ENCODE measurements around the gene DBN1. TPM values are rescaled to one million over a fixed set of nuclear protein-coding genes. Genes with fewer than 3 reads are reported as not detected.

DBN1 gene
- total and polyA plus RNA-seq, 9 of the 15 experiments (the other 6 are each of a cell fraction or from before 2014, with no cell fraction given), result 0.25 to 87.2 (median 27.9) TPM

DNA sequence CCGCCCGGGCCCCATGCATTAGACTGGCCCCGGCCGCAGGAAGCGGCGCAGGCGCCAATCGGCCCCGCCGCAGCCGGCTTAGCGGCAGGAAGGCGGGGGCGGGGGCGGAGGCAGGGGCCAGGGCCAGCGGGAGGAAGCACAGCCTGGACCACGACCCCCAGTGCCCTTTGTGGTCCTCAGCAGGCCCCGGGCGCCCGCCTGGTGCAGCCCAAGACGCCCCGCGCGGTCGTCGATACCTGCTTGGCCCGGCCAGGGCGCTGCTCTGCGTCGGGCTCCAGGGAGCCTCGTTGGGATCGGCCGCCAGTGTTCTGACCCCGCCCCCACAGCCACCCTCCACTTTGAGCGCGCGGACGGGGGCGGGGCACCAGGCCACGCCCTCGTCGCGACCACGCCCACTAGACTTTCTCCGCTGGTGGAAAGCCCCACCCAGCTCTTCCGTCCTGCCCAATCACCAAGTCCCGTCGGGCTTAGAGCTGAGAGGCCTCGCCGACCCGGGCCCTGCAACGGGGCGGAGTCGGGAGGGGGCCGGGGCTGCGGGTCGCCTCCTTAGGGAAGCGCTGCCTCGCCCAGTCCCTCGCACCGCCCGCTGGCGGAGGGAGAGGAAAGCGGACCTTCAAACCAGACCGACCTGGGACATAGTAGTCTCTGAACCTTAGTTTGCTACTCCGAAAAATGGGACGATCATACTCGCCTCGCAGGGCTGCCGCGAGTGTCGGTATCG is 24.0 kb upstream of the DBN1 start, which contains the start of gene PDLIM7 (continued):
- TF ChIP-seq, protein P1, sequence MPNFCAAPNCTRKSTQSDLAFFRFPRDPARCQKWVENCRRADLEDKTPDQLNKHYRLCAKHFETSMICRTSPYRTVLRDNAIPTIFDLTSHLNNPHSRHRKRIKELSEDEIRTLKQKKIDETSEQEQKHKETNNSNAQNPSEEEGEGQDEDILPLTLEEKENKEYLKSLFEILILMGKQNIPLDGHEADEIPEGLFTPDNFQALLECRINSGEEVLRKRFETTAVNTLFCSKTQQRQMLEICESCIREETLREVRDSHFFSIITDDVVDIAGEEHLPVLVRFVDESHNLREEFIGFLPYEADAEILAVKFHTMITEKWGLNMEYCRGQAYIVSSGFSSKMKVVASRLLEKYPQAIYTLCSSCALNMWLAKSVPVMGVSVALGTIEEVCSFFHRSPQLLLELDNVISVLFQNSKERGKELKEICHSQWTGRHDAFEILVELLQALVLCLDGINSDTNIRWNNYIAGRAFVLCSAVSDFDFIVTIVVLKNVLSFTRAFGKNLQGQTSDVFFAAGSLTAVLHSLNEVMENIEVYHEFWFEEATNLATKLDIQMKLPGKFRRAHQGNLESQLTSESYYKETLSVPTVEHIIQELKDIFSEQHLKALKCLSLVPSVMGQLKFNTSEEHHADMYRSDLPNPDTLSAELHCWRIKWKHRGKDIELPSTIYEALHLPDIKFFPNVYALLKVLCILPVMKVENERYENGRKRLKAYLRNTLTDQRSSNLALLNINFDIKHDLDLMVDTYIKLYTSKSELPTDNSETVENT (CRISPR knock-in tag; IDR thresholded peaks at IDR 0.05), result peak; percentile 28
- TF ChIP-seq GABPB1 (CRISPR knock-in tag; IDR thresholded peaks at IDR 0.05), result peak; percentile 69; the same call in 1 of the 2 replicates
- no peak for TF ChIP-seq BRCA1 (IDR thresholded peaks at IDR 0.05)
- TF ChIP-seq BRCA1 (CRISPR knock-in tag; IDR thresholded peaks at IDR 0.05), result no peak
- TF ChIP-seq ZFP36 (IDR thresholded peaks at IDR 0.05; ENCODE audit: low read depth, low read length, partially characterized antibody), result peak; percentile 39
- 0 out of 2 replicates have a peak, but pooled peaks have one; percentile 11 for TF ChIP-seq ZNF263 (CRISPR knock-in tag; IDR thresholded peaks at IDR 0.05; ENCODE audit: borderline replicate concordance)
- TF ChIP-seq, protein P2, sequence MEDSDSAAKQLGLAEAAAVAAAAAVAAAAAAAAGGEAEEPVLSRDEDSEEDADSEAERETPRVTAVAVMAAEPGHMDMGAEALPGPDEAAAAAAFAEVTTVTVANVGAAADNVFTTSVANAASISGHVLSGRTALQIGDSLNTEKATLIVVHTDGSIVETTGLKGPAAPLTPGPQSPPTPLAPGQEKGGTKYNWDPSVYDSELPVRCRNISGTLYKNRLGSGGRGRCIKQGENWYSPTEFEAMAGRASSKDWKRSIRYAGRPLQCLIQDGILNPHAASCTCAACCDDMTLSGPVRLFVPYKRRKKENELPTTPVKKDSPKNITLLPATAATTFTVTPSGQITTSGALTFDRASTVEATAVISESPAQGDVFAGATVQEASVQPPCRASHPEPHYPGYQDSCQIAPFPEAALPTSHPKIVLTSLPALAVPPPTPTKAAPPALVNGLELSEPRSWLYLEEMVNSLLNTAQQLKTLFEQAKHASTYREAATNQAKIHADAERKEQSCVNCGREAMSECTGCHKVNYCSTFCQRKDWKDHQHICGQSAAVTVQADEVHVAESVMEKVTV (CRISPR knock-in tag; IDR thresholded peaks at IDR 0.05), result no peak
- TF ChIP-seq CXXC5 (CRISPR knock-in tag; IDR thresholded peaks at IDR 0.05), result peak; percentile 71
- TF ChIP-seq BCOR (IDR thresholded peaks at IDR 0.05), result peak; percentile 100
- TF ChIP-seq, protein P3, sequence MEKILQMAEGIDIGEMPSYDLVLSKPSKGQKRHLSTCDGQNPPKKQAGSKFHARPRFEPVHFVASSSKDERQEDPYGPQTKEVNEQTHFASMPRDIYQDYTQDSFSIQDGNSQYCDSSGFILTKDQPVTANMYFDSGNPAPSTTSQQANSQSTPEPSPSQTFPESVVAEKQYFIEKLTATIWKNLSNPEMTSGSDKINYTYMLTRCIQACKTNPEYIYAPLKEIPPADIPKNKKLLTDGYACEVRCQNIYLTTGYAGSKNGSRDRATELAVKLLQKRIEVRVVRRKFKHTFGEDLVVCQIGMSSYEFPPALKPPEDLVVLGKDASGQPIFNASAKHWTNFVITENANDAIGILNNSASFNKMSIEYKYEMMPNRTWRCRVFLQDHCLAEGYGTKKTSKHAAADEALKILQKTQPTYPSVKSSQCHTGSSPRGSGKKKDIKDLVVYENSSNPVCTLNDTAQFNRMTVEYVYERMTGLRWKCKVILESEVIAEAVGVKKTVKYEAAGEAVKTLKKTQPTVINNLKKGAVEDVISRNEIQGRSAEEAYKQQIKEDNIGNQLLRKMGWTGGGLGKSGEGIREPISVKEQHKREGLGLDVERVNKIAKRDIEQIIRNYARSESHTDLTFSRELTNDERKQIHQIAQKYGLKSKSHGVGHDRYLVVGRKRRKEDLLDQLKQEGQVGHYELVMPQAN (IDR thresholded peaks at IDR 0.05; ENCODE audit: borderline replicate concordance), result peak; percentile 23; the same call in 1 of the 2 replicates
- TF ChIP-seq LCOR (CRISPR knock-in tag; IDR thresholded peaks at IDR 0.05), result peak; percentile 64; the same call in 1 of the 2 replicates
- TF ChIP-seq ATF7 (IDR thresholded peaks at IDR 0.05), result peak; percentile 74
- TF ChIP-seq, protein P4, sequence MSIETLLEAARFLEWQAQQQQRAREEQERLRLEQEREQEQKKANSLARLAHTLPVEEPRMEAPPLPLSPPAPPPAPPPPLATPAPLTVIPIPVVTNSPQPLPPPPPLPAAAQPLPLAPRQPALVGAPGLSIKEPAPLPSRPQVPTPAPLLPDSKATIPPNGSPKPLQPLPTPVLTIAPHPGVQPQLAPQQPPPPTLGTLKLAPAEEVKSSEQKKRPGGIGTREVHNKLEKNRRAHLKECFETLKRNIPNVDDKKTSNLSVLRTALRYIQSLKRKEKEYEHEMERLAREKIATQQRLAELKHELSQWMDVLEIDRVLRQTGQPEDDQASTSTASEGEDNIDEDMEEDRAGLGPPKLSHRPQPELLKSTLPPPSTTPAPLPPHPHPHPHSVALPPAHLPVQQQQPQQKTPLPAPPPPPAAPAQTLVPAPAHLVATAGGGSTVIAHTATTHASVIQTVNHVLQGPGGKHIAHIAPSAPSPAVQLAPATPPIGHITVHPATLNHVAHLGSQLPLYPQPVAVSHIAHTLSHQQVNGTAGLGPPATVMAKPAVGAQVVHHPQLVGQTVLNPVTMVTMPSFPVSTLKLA (conservative IDR thresholded peaks at IDR 0.05), result peak; percentile 22 to 41
- peak; percentile 33 for TF ChIP-seq CREB1 (IDR thresholded peaks at IDR 0.05)
- TF ChIP-seq CREB1 (CRISPR knock-in tag; IDR thresholded peaks at IDR 0.05), result peak; percentile 43; the same call in 1 of the 2 replicates
- TF ChIP-seq PYGO2 (tag; IDR thresholded peaks at IDR 0.05), result 0 out of 2 replicates have a peak, but pooled peaks have one; percentile 17
- TF ChIP-seq, protein P5, sequence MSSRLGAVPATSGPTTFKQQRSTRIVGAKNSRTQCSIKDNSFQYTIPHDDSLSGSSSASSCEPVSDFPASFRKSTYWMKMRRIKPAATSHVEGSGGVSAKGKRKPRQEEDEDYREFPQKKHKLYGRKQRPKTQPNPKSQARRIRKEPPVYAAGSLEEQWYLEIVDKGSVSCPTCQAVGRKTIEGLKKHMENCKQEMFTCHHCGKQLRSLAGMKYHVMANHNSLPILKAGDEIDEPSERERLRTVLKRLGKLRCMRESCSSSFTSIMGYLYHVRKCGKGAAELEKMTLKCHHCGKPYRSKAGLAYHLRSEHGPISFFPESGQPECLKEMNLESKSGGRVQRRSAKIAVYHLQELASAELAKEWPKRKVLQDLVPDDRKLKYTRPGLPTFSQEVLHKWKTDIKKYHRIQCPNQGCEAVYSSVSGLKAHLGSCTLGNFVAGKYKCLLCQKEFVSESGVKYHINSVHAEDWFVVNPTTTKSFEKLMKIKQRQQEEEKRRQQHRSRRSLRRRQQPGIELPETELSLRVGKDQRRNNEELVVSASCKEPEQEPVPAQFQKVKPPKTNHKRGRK (tag; IDR thresholded peaks at IDR 0.05), result no peak
- TF ChIP-seq ZFX (CRISPR knock-in tag; IDR thresholded peaks at IDR 0.05), result peak; percentile 73
- peak; percentile 95 for TF ChIP-seq KDM5B (IDR thresholded peaks at IDR 0.05; ENCODE audit: insufficient replicate concordance, low read depth, low read length)

Data from K562 (cell line).